Measurements from ENCODE around the gene OR2J3. TPM values are rescaled to one million over a fixed set of nuclear protein-coding genes. Genes with fewer than 3 reads are reported as not detected.

Gene OR2J3
- total and polyA plus RNA-seq, 10 donors = not detected

GRCh38 chr6:29130644-29131043 lies 22.8 kb downstream of the OR2J3 start:
- WGBS, 5 donors = 82 to 92% (median 89%) methylated on average over 4 of the region's 4 CpGs
- H3K36me3 ChIP-seq = no peaks in the 10 kb centered on the region
- DNase-seq = no peak
- H3K4me3 ChIP-seq = no peak overlapping the region
- intact Hi-C loops (cut with DNase I; ENCODE audit: low total_unique reads) = no loop called here
- no peak overlapping the region for H3K27ac ChIP-seq
- H3K4me1 ChIP-seq = no peaks in the 10 kb centered on the region
- H3K9me3 ChIP-seq = no peaks in the 10 kb centered on the region
- H3K27me3 ChIP-seq (replicated peaks in 1 of 7) = peaks cover 0 to 33% (median 0%) of the 10 kb centered on the region in 7 donors
- TF ChIP-seq POLR2AphosphoS5 (IDR thresholded peaks at IDR 0.05) = no peak
- TF ChIP-seq CTCF (IDR thresholded peaks at IDR 0.05 in 8 of 11, conservative IDR thresholded peaks at IDR 0.05 in 3 of 11) = no peak
- TF ChIP-seq POLR2A (IDR thresholded peaks at IDR 0.05) = no peak

GRCh38 chr6:29131691-29132090 lies 23.8 kb downstream of the OR2J3 start:
- H3K4me1 ChIP-seq = no peaks in the 10 kb centered on the region
- no peaks in the 10 kb centered on the region for H3K9me3 ChIP-seq
- peaks cover 0 to 26% (median 0%) of the 10 kb centered on the region in 7 donors for H3K27me3 ChIP-seq (replicated peaks in 1 of 7)
- no peak overlapping the region for H3K27ac ChIP-seq
- TF ChIP-seq CTCF (IDR thresholded peaks at IDR 0.05 in 8 of 11, conservative IDR thresholded peaks at IDR 0.05 in 3 of 11) = no peak
- TF ChIP-seq POLR2A (IDR thresholded peaks at IDR 0.05) = no peak
- TF ChIP-seq POLR2AphosphoS5 (IDR thresholded peaks at IDR 0.05) = no peak
- H3K4me3 ChIP-seq = no peak overlapping the region
- 62 to 81% (median 78%) methylated on average over 2 of the region's 2 CpGs for WGBS, 5 donors
- intact Hi-C loops (cut with DNase I; ENCODE audit: low total_unique reads) = no loop called here
- no peaks in the 10 kb centered on the region for H3K36me3 ChIP-seq
- DNase-seq = no peak

- Histone ChIP-seq H3K36me3 (no peaks in the 10 kb centered on the region), H3K9me3 (peaks cover 0 to 8% (median 7%) of the 10 kb centered on the region in 8 donors), H3K4me1 (no peaks in the 10 kb centered on the region), H3K27me3 (replicated peaks in 1 of 7) (peaks cover 0 to 7% (median 0%) of the 10 kb centered on the region in 7 donors), H3K4me3 (no peak overlapping the region), H3K27ac (no peak overlapping the region)
- intact Hi-C loops (cut with DNase I; ENCODE audit: low total_unique reads) = no loop called here
- no peak for TF ChIP-seq POLR2A (IDR thresholded peaks at IDR 0.05)
- no peak for TF ChIP-seq CTCF (IDR thresholded peaks at IDR 0.05 in 8 of 11, conservative IDR thresholded peaks at IDR 0.05 in 3 of 11)
- no peak for TF ChIP-seq POLR2AphosphoS5 (IDR thresholded peaks at IDR 0.05)
- 81 to 91% (median 90%) methylated on average over 4 of the region's 4 CpGs for WGBS, 5 donors
- no peak for DNase-seq
Observed at GRCh38 chr6:29137724-29138123, 29.9 kb downstream of the OR2J3 start.

- intact Hi-C loops (cut with DNase I; ENCODE audit: low total_unique reads) = no loop called here
- DNase-seq = no peak
- TF ChIP-seq POLR2AphosphoS5 (IDR thresholded peaks at IDR 0.05) (no peak), CTCF (IDR thresholded peaks at IDR 0.05 in 8 of 11, conservative IDR thresholded peaks at IDR 0.05 in 3 of 11) (no peak), POLR2A (IDR thresholded peaks at IDR 0.05) (no peak)
- Histone ChIP-seq H3K9me3 (peaks cover 0 to 24% (median 17%) of the 10 kb centered on the region in 8 donors), H3K27ac (no peak overlapping the region), H3K27me3 (replicated peaks in 1 of 7) (no peaks in the 10 kb centered on the region), H3K4me3 (no peak overlapping the region), H3K4me1 (no peaks in the 10 kb centered on the region), H3K36me3 (no peaks in the 10 kb centered on the region)
- 86 to 96% (median 93%) methylated on average over 1 of the region's 1 CpG for WGBS, 5 donors
Observed at GRCh38 chr6:29141606-29142005, 33.7 kb downstream of the OR2J3 start.

Data from spleen (tissue), 11 donors.